Activated CD4-positive, CD25-positive, alpha-beta regulatory T cell treated with anti-CD3 and anti-CD28 coated beads, Interleukin-2, amount 50 U/mL, for 72 hours (primary cell): ENCODE results near the gene RBPJL.

Experiments used
- DNase-seq: peaks from one replicate; pipeline ENCODE4 v3.0.0; 2021

RBPJL gene

GRCh38 chr20:45362804-45363610 lies 56.4 kb downstream of the RBPJL start, which contains the start of gene SYS1:
Gene SYS1, plus strand, starts transcription at chr20:45363156. Its CDS starts 376 bp downstream, at chr20:45363532.
- DNase-seq, result peak; percentile 97

DNA sequence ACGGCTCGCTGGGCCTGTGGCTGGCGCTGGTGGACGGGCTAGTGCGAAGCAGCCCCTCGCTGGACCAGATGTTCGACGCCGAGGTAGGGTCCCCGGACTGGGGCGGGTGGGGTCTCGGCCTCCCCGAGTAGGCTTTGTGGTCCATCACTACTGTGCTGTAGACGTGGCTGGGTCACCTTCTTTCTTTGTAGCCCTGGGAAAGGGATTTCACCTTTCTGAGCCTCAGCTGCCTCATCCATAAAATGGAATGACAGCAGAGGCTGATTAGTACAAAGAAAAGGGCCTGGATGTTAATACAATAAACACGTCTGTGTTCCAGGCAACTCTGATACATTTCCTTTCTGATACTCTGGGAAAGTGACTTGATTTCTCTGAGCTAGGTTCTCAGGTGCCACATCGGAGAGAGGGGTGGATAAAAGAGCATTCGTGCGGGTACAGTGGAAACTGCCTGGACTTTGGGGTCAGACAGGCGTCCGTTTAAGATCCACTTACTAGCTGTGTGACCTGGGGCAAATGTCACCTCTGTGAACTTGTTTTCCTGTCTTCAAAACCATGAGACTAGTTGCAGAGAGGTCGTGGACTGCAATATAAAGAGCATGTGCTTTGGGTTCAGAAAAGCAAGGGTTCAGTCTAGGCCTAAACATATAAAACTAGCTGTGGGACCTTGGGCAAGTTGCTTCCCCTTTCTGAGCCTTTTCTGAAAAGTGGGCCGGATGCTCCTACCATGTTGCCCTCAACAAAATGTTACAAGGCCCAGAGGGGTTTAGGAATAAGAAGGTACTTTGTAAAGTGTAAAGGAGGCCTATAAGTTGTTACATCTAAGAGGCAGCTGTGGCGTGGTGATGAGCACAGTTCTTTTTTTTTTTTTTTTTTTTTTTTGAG lies 57.2 kb downstream of the RBPJL start:
- peak; percentile 13 for DNase-seq

DNA sequence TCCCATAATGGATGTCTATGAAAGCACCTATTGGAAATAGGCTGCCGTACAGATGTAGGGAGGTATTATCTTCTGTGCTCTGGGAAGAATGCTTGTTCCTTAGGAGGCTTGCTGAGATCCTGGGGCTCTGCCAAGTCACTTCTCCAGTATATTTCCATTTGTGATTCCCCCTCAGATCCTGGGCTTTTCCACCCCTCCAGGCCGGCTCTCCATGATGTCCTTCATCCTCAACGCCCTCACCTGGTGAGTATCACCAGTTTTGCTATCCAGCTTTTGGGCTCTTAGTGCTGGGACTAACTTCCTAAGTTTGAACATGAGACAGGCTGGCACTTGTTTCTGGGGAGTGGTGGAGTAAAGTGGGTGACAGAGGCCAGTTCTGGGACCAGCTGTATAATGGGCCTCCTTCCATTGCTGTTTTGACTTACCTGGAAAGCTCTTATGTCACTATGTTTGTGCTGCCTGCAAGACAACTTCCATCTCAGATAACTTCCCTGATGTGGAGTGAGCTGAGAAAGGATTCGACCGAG lies 58.9 kb downstream of the RBPJL start:
- peak; percentile 8 for DNase-seq

GRCh38 chr20:45366192-45366591 lies 59.6 kb downstream of the RBPJL start:
- DNase-seq, result no peak

DNA sequence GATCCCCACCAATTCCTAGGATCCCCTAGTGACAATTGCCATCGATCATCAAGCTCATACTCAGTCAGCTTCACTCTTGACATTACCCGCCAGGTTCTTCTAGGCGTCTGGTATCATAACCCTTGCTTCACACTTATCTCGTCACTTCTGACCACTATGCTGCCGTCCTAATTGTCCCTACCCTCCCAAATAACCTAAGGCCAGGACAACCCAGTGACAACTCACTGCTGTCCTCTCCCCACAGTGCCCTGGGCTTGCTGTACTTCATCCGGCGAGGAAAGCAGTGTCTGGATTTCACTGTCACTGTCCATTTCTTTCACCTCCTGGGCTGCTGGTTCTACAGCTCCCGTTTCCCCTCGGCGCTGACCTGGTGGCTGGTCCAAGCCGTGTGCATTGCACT lies 60.0 kb downstream of the RBPJL start:
- no peak for DNase-seq

GRCh38 chr20:45367126-45367525 lies 60.5 kb downstream of the RBPJL start:
- DNase-seq, result no peak
